ENCODE results near the gene TESK2. TPM values are rescaled to one million over a fixed set of nuclear protein-coding genes. Genes with fewer than 3 reads are reported as not detected.

The TESK2 gene
- total RNA-seq, 2 experiments from 2014 or later, result 3.1 to 3.3 TPM

DNA sequence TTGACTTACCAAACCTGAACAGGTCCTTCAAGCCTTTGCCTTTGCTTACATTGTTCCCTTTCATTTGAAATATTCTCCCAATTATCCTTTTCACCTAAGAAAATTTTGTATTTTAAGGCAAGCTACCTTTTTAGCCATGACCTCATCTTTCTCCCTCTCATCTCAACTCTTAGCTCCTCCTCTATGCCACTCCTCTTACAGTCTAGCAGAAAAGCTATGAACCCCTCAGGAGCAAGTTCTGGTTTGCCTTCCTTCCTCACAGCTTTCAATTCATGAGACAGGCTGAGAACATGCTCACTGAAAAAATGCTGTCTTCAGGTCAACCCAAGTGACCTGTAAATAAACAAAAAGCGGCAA is 142.4 kb downstream of the TESK2 start:
- Mint-ChIP-seq H3K4me3 (no peak overlapping the region), H3K4me1 (peaks cover 4% of the 10 kb centered on the region), H3K27ac (no peak overlapping the region), H3K36me3 (ENCODE audit: low read depth) (peaks cover 17% of the 10 kb centered on the region), H3K27me3 (no peaks in the 10 kb centered on the region), H3K9me3 (ENCODE audit: low read depth) (no peaks in the 10 kb centered on the region)
- ATAC-seq (no peak), DNase-seq (no peak)
- CTCF ChIA-PET, result interaction anchor here (0.5 to 2.6 kb wide), 6 partner anchors 8 to 230 kb away, joined by 3 to 13 read pairs (median 5); partner anchors contain the start of gene TESK2
- intact Hi-C loops (cut with DNase I, micrococcal nuclease), result loop anchor here in 1 of 2 experiments (5.0 kb wide), 1 partner anchor 224 kb away; no protein-coding TSS in a partner anchor
- POLR2A ChIA-PET, result interaction anchor here (0.6 to 3.5 kb wide), 6 partner anchors 9 to 462 kb away, joined by 3 to 20 read pairs (median 4); partner anchors contain the start of genes MUTYH and TOE1

DNA sequence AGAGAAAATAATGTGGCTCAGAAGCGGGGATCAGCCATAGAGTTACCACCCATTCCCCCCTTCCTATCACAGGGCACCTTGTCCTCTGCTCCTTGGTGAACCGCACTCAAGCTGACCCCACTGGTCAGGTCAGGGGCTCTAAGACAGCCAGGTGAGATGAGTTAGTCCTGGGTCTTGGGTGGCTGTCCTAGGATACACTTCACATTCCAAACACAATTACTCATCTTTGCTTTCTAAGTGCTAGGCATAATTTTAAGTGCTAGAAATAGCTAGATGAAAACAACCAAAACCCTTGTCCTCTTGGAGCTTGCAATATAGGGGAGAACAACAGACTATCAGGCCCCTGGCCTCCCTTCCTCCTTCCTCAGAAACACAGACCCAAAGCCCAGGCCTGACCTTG is 142.9 kb downstream of the TESK2 start:
- CTCF ChIA-PET, result interaction anchor here (1.0 to 2.6 kb wide), 6 partner anchors 9 to 221 kb away, joined by 3 to 13 read pairs (median 5); partner anchors contain the start of gene TESK2
- intact Hi-C loops (cut with DNase I, micrococcal nuclease), result loop anchor here in 1 of 2 experiments (5.0 kb wide), 1 partner anchor 224 kb away; no protein-coding TSS in a partner anchor

GRCh38 chr1:45346473-45346872 is 144.5 kb downstream of the TESK2 start:
- Mint-ChIP-seq H3K27ac (no peak overlapping the region), H3K27me3 (no peaks in the 10 kb centered on the region), H3K36me3 (ENCODE audit: low read depth) (peaks cover 36% of the 10 kb centered on the region), H3K9me3 (ENCODE audit: low read depth) (no peaks in the 10 kb centered on the region), H3K4me3 (no peak overlapping the region), H3K4me1 (peaks cover 18% of the 10 kb centered on the region)
- ATAC-seq (no peak), DNase-seq (no peak)
- intact Hi-C loops (cut with DNase I, micrococcal nuclease), result loop anchor here in 1 of 2 experiments (5.0 kb wide), 1 partner anchor 226 kb away; no protein-coding TSS in a partner anchor
- ChIA-PET POLR2A (interaction anchor here (0.7 kb wide), 2 partner anchors 19 to 242 kb away, joined by 3 read pairs; no protein-coding TSS in a partner anchor), CTCF (interaction anchor here (0.6 to 1.7 kb wide), 2 partner anchors 12 to 63 kb away, joined by 3 to 5 read pairs; no protein-coding TSS in a partner anchor)

More for the DNA sequence above, 142.9 kb downstream of the TESK2 start:
- no peaks in the 10 kb centered on the region for H3K9me3 Mint-ChIP-seq (ENCODE audit: low read depth)
- POLR2A ChIA-PET, result interaction anchor here (0.6 to 3.5 kb wide), 5 partner anchors 8 to 461 kb away, joined by 3 to 20 read pairs (median 3); partner anchors contain the start of genes MUTYH and TOE1
- H3K4me3 Mint-ChIP-seq, result no peak overlapping the region
- H3K27ac Mint-ChIP-seq, result no peak overlapping the region
- ATAC-seq, result no peak
- peaks cover 21% of the 10 kb centered on the region for H3K36me3 Mint-ChIP-seq (ENCODE audit: low read depth)
- H3K27me3 Mint-ChIP-seq, result no peaks in the 10 kb centered on the region
- H3K4me1 Mint-ChIP-seq, result peaks cover 4% of the 10 kb centered on the region
- no peak for DNase-seq

DNA sequence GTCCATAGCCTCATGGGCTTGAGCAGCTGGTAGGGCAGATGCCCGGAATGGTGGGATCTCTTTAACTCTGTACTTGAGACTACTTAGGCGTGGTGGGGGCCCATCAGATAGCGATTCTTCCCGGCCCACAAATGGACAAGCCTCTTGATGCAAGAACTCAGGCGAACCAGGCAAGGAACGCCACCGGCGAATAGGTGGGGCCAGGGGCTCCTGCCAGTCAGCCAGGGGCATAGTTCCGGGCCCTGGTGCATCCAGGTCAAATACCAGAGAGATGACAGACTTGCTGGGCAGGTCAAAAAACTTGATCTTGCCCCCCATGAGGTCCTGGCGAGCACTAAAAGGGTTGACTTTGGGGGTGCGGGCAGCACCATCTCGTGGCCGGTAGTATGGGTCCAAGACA is 145.9 kb downstream of the TESK2 start:
- DNase-seq, result no peak
- ChIA-PET CTCF (interaction anchor here (0.9 to 1.7 kb wide), 2 partner anchors 13 to 14 kb away, joined by 3 to 5 read pairs; no protein-coding TSS in a partner anchor), POLR2A (interaction anchor here (0.6 to 1.4 kb wide), 2 partner anchors 14 to 148 kb away, joined by 3 read pairs; no protein-coding TSS in a partner anchor)
- Mint-ChIP-seq H3K4me3 (no peak overlapping the region), H3K9me3 (ENCODE audit: low read depth) (no peaks in the 10 kb centered on the region), H3K4me1 (peaks cover 21% of the 10 kb centered on the region), H3K36me3 (ENCODE audit: low read depth) (peaks cover 48% of the 10 kb centered on the region), H3K27me3 (no peaks in the 10 kb centered on the region), H3K27ac (peak overlapping the region; percentile 39)
- intact Hi-C loops (cut with DNase I, micrococcal nuclease), result loop anchor here in 1 of 2 experiments (5.0 kb wide), 1 partner anchor 227 kb away; no protein-coding TSS in a partner anchor
- ATAC-seq, result no peak

- peaks cover 48% of the 10 kb centered on the region for H3K36me3 Mint-ChIP-seq (ENCODE audit: low read depth)
Measured at GRCh38 chr1:45344499-45344898, 146.5 kb downstream of the TESK2 start.

DNA sequence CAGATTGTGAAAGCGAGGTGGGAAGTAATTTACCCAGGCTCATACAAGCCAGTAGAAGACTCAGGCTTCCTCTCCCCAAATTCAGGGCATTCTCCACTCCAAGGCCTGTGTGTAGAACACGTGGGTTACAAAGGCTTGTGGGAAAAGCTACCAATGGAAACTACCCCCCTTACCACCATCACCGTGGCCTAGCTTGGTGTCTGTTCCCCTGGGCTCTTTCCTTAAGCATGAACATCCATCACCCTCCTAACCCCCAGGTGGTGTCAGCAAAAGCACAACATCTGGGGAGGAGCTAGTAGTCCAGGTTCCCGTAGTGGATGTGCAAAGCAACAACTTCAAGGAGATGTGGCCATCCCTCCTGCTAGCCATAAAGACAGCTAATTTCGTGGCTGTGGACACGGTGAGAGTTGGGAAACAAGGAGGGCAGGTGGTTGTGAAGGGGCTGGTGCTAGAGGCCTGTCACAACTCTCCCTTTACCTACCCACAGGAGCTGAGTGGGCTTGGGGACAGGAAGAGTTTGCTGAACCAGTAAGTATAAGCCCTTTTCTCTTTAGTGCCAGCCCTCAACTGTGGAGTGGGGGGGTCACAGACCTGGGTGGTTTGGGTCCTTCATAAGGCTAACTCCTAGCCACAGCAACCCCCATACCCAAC is 150.0 kb downstream of the TESK2 start:
- ATAC-seq, result no peak
- Mint-ChIP-seq H3K4me1 (peaks cover 27% of the 10 kb centered on the region), H3K27ac (peak overlapping the region; percentile 100), H3K27me3 (no peaks in the 10 kb centered on the region), H3K4me3 (peak overlapping the region; percentile 100), H3K9me3 (ENCODE audit: low read depth) (no peaks in the 10 kb centered on the region), H3K36me3 (ENCODE audit: low read depth) (peaks cover 64% of the 10 kb centered on the region)
- ChIA-PET CTCF (interaction anchor here (0.6 to 4.4 kb wide), 14 partner anchors 9 to 532 kb away, joined by 3 to 40 read pairs (median 4); partner anchors contain the start of genes BTBD19, CCDC163, HECTD3 and MMACHC), POLR2A (interaction anchor here (0.9 to 3.6 kb wide), 20 partner anchors 8 to 619 kb away, joined by 3 to 44 read pairs (median 20); partner anchors contain the start of genes BTBD19, CCDC163, EIF2B3 and GPBP1L1)
- peak; percentile 50 for DNase-seq
- intact Hi-C loops (cut with DNase I, micrococcal nuclease), result loop anchor here (1.0 kb wide), 12 partner anchors 38 to 667 kb away; partner anchors contain the start of genes CCDC163 (in 2 of the 2), MMACHC (in 2 of the 2), TESK2 (in 2 of the 2) and ARMH1 (in 1 of the 2)

More at GRCh38 chr1:45344499-45344898, 146.5 kb downstream of the TESK2 start:
- Mint-ChIP-seq H3K4me3 (no peak overlapping the region), H3K27me3 (no peaks in the 10 kb centered on the region), H3K4me1 (peaks cover 21% of the 10 kb centered on the region), H3K9me3 (ENCODE audit: low read depth) (no peaks in the 10 kb centered on the region), H3K27ac (peak overlapping the region; percentile 19)
- intact Hi-C loops (cut with DNase I, micrococcal nuclease), result no loop called here
- ChIA-PET CTCF (interaction anchor here (1.1 kb wide), 1 partner anchor 19 kb away, joined by 3 read pairs; no protein-coding TSS in a partner anchor), POLR2A (interaction anchor here (0.6 to 1.4 kb wide), 3 partner anchors 14 to 149 kb away, joined by 3 read pairs; no protein-coding TSS in a partner anchor)
- no peak for ATAC-seq
- DNase-seq, result no peak

GRCh38 chr1:45339789-45340558 is 151.0 kb downstream of the TESK2 start, which contains the start of the genes MUTYH and TOE1:
TSS of gene MUTYH (minus strand) at chr1:45340440. CDS start at chr1:45334505, 5,935 bp downstream.
TSS of gene TOE1 (plus strand) at chr1:45340170. CDS start at chr1:45340253, 83 bp downstream.
- no peaks in the 10 kb centered on the region for H3K9me3 Mint-ChIP-seq (ENCODE audit: low read depth)
- POLR2A ChIA-PET, result interaction anchor here (0.6 to 3.6 kb wide), 29 partner anchors 9 to 618 kb away, joined by 3 to 44 read pairs (median 6); partner anchors contain the start of genes AKR1A1, BTBD19, CCDC163 and EIF2B3

DNA sequence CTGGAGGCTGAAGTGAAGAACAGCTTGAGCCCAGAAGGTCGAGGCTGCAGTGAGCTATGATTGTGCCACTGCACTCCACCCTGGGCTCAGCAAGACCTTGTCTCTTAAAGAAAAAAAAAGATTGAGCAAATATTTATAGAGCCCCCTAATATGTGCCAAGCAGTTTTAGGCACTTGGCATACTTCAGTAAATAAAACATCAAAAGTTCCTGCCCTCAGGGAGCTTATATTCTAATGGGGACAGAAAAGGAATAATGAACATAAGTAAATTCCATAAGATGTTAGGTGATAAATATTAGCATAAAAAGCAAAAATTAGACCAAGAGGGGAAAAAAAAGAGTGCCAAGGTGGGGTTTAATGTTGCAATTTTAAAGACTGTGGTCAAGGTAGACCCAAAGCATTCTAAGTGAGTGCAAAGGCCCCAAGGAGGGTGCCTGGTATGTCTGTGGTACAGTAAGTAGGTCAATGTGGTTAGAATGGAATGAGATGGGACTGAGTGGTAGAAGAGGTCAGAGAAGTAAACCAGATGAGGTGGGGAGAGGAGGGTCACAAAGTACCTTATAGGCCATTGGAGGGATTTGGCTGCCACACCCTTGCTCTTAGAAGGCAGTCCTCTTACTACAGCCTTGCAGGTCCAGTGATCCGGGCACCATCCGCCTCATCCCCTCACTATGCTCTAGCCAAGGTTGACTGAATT is 153.2 kb downstream of the TESK2 start:
- ChIA-PET CTCF (interaction anchor here (0.8 to 1.3 kb wide), 3 partner anchors 18 to 325 kb away, joined by 3 to 4 read pairs (median 4); no protein-coding TSS in a partner anchor), POLR2A (interaction anchor here (1.2 to 3.6 kb wide), 2 partner anchors 12 to 184 kb away, joined by 4 to 21 read pairs; partner anchors contain the start of gene PRDX1)
- no peak for DNase-seq

More at GRCh38 chr1:45339789-45340558, 151.0 kb downstream of the TESK2 start, which contains the start of the genes MUTYH and TOE1:
- Mint-ChIP-seq H3K4me1 (peaks cover 27% of the 10 kb centered on the region), H3K27ac (peak within 1 kb of the TSS; percentile 100), H3K4me3 (peak within 1 kb of the TSS; percentile 100), H3K27me3 (no peaks in the 10 kb centered on the region), H3K36me3 (ENCODE audit: low read depth) (peaks cover 57% of the 10 kb centered on the region)
- intact Hi-C loops (cut with DNase I, micrococcal nuclease), result loop anchor here (1.0 kb wide), 15 partner anchors 13 to 666 kb away; partner anchors contain the start of genes CCDC163 (in 2 of the 2), MMACHC (in 2 of the 2), TESK2 (in 2 of the 2) and UROD (in 2 of the 2)
- DNase-seq (peak; percentile 98), ATAC-seq (peak; percentile 86)
- CTCF ChIA-PET, result interaction anchor here (0.5 to 4.4 kb wide), 22 partner anchors 9 to 968 kb away, joined by 3 to 40 read pairs (median 4); partner anchors contain the start of genes CCDC163, HECTD3, MMACHC and TESK2

GRCh38 chr1:45335855-45336324 is 155.1 kb downstream of the TESK2 start:
- no peak for DNase-seq
- POLR2A ChIA-PET, result no interaction called here
- Mint-ChIP-seq H3K4me1 (peaks cover 17% of the 10 kb centered on the region), H3K27me3 (no peaks in the 10 kb centered on the region), H3K9me3 (ENCODE audit: low read depth) (no peaks in the 10 kb centered on the region), H3K27ac (no peak overlapping the region), H3K36me3 (ENCODE audit: low read depth) (peaks cover 31% of the 10 kb centered on the region), H3K4me3 (no peak overlapping the region)
- CTCF ChIA-PET, result interaction anchor here (0.7 kb wide), 1 partner anchor 160 kb away, joined by 4 read pairs; no protein-coding TSS in a partner anchor
- intact Hi-C loops (cut with DNase I, micrococcal nuclease), result no loop called here
- ATAC-seq, result no peak

More for the DNA sequence above, 153.2 kb downstream of the TESK2 start:
- Mint-ChIP-seq H3K9me3 (ENCODE audit: low read depth) (no peaks in the 10 kb centered on the region), H3K4me3 (no peak overlapping the region), H3K36me3 (ENCODE audit: low read depth) (peaks cover 49% of the 10 kb centered on the region), H3K27ac (no peak overlapping the region), H3K27me3 (no peaks in the 10 kb centered on the region), H3K4me1 (peaks cover 31% of the 10 kb centered on the region)
- intact Hi-C loops (cut with DNase I, micrococcal nuclease), result no loop called here
- no peak for ATAC-seq

All from activated CD4-positive, alpha-beta T cell treated with anti-CD3 and anti-CD28 coated beads for 36 hours (primary cell).